Measurements from ENCODE around the gene FHIP2A.
"Not testable (repeated sequence)": the region's sequence is repeated elsewhere in the genome, so short reads cannot be mapped to it uniquely, and the experiment has no call there.

FHIP2A gene

DNA sequence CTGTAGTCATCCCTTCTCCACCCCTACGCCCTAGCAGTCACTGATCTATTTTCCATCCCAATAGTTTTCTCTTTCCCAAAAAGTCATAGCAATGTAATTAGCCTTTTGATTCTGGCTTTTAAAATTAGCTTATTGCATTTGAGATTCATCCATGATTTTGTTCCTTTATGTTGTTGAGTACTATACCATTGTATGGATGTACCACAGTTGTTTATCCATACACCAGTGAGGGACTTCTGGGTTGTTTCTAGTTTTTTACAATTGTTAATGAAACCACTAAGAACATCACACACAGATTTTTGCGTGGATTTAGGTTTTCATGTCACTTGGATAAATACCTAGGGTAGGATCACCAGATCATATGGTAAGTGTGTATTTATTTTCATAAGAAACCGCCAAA lies 16.1 kb downstream of the FHIP2A start:
- H3K9me3 ChIP-seq = no peaks in the 10 kb centered on the region
- TF ChIP-seq, protein P1, sequence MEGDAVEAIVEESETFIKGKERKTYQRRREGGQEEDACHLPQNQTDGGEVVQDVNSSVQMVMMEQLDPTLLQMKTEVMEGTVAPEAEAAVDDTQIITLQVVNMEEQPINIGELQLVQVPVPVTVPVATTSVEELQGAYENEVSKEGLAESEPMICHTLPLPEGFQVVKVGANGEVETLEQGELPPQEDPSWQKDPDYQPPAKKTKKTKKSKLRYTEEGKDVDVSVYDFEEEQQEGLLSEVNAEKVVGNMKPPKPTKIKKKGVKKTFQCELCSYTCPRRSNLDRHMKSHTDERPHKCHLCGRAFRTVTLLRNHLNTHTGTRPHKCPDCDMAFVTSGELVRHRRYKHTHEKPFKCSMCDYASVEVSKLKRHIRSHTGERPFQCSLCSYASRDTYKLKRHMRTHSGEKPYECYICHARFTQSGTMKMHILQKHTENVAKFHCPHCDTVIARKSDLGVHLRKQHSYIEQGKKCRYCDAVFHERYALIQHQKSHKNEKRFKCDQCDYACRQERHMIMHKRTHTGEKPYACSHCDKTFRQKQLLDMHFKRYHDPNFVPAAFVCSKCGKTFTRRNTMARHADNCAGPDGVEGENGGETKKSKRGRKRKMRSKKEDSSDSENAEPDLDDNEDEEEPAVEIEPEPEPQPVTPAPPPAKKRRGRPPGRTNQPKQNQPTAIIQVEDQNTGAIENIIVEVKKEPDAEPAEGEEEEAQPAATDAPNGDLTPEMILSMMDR (IDR thresholded peaks at IDR 0.05; ENCODE audit: low read depth, low read length) = no peak
- no peaks in the 10 kb centered on the region for H3K4me1 ChIP-seq
- no peak overlapping the region for H3K4me3 ChIP-seq (ENCODE audit: low read depth, low read length)
- peaks cover 27% of the 10 kb centered on the region for H3K36me3 ChIP-seq
- H3K27me3 ChIP-seq = no peaks in the 10 kb centered on the region
- no peak for DNase-seq

DNA sequence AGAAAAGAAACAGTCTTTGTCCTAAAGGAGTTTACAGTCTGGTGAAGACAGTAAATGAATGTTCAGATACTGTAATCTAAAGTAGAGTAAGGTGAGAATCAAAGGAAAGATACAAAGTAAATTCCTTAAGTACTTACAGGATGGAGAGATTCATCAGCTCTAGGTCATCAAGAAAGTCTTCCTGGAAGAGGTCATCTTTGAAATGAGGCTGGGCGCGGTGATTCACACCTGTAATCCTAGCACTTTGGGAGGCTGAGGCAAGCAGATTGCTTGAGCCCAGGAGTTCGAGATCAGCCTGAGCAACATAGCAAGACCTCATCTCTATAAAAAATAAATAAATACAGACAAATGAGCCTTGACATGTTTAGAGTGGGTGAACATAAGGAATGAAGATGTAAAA lies 18.3 kb downstream of the FHIP2A start:
- Histone ChIP-seq H3K27me3 (no peaks in the 10 kb centered on the region), H3K9me3 (no peaks in the 10 kb centered on the region), H3K36me3 (peaks cover 32% of the 10 kb centered on the region), H3K4me3 (ENCODE audit: low read depth, low read length) (no peak overlapping the region), H3K4me1 (no peaks in the 10 kb centered on the region)
- TF ChIP-seq, protein P1 (IDR thresholded peaks at IDR 0.05; ENCODE audit: low read depth, low read length) = no peak
- DNase-seq = no peak

DNA sequence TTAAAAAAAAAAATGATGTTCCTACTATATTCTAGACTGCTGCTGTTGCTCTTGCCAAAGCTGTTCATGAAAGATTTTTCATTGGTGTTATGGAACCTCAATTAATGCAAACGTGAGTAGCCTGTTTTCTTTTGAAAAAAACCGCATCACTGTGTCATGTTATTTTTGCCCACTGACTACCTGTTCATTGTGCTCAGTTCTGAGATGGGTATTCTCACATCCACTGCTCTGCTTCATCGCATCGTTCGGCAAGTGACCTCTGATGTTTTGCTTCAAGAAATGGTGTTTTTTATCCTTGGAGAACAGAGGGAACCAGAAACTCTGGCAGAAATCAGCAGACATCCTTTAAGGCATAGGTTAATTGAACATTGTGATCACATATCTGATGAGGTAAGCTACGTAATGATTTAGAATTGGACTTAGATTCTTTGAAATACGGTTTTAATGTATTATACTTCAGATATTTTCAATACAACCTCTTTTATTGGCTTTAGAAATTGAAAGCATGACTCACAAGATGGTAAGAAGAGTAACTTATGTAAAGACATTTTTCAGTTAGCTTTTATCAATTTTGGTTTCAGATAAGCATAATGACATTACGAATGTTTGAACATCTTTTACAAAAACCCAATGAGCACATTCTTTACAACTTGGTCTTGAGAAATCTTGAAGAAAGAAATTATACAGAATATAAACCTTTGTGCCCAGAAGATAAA lies 24.6 kb downstream of the FHIP2A start:
- H3K36me3 ChIP-seq = peaks cover 46% of the 10 kb centered on the region
- no peaks in the 10 kb centered on the region for H3K4me1 ChIP-seq
- TF ChIP-seq, protein P1 (IDR thresholded peaks at IDR 0.05; ENCODE audit: low read depth, low read length) = no peak
- no peak for DNase-seq
- no peaks in the 10 kb centered on the region for H3K9me3 ChIP-seq
- no peaks in the 10 kb centered on the region for H3K27me3 ChIP-seq
- H3K4me3 ChIP-seq (ENCODE audit: low read depth, low read length) = no peak overlapping the region

DNA sequence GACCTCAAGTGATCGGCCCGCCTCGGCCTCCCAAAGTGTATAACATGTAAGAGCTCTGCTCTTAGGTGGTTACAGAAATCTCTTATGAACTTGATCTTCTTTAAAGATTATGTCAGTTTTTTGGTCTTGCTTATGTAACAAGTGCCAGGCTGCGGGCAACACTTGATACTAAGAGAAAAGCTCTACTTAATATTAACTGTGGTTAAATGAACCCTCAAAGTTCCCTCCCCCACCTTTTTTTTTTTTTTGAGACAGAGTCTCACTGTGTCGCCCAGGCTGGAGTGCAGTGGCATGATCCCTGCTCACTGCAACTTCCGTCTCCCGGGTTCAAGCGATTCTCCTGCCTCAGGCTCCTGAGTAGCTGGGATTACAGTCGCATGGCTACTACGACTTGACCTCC lies 25.9 kb downstream of the FHIP2A start:
- H3K4me3 ChIP-seq (ENCODE audit: low read depth, low read length); DNase-seq; H3K4me1 ChIP-seq; H3K27me3 ChIP-seq; H3K9me3 ChIP-seq: not testable (repeated sequence)
- H3K36me3 ChIP-seq = peaks cover 44% of the 10 kb centered on the region

DNA sequence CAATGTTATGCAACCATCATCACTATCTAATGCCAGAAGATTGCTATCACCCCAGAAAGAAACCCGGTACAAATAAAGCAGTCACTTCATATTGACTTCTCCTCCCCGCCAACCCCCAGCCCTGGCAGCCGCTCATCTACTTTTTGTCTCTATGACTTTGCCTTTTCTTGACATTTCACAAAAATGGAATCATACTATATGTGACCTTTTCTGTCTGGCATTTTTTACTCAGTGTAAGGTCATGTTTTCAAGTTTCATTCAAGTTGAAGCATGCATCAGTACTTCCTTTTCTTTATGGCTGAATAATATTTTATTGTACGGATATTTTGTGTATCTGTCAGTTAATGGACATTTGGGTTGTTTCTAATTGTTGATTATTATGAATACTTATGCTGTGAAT lies 28.1 kb downstream of the FHIP2A start:
- Histone ChIP-seq H3K4me1 (no peaks in the 10 kb centered on the region), H3K27me3 (no peaks in the 10 kb centered on the region), H3K36me3 (peaks cover 34% of the 10 kb centered on the region), H3K9me3 (no peaks in the 10 kb centered on the region), H3K4me3 (ENCODE audit: low read depth, low read length) (no peak overlapping the region)
- no peak for DNase-seq
- TF ChIP-seq, protein P1 (IDR thresholded peaks at IDR 0.05; ENCODE audit: low read depth, low read length) = no peak

DNA sequence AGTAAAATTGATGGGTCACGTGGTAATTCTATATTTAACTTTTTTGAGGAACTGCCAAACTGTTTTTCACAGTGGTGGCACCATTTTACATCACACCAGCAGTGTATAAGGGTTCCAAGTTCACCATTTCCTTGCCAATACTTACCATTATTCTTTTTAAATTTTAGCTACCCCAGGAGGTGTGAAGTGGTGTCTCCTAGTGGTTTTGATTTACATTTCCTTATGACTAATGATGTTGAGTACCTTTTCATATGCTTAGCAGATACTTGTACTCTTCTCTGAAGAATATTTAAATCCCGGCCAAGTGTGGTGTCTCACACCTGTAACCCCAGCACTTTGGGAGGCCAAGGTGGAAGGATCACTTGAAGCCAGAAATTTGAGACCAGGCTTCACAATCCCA lies 28.5 kb downstream of the FHIP2A start:
- TF ChIP-seq, protein P1 (IDR thresholded peaks at IDR 0.05; ENCODE audit: low read depth, low read length) = no peak
- Histone ChIP-seq H3K36me3 (peaks cover 34% of the 10 kb centered on the region), H3K9me3 (no peaks in the 10 kb centered on the region), H3K4me3 (ENCODE audit: low read depth, low read length) (no peak overlapping the region), H3K27me3 (no peaks in the 10 kb centered on the region), H3K4me1 (no peaks in the 10 kb centered on the region)
- no peak for DNase-seq

All from BE2C (cell line).